ENCODE results near the gene COPA. TPM values are rescaled to one million over a fixed set of nuclear protein-coding genes. Genes with fewer than 3 reads are reported as not detected.
A peak's percentile ranks its signal among the peaks of the same experiment; 100 is the strongest.

The COPA gene
- polyA plus RNA-seq, 3 donors = 76.7 to 199 (median 195) TPM

GRCh38 chr1:160328184-160328583, 14.9 kb downstream of the COPA start:
- H2AFZ ChIP-seq (ENCODE audit: insufficient read depth, low read depth, low read length, poor library complexity, severe bottlenecking) = no peak overlapping the region
- H3K27ac ChIP-seq (ENCODE audit: low read depth in 1 of 2, low read length in 2 of 2) = no peak overlapping the region
- no peaks in the 10 kb centered on the region for H3K4me1 ChIP-seq (ENCODE audit: control insufficient read depth in 1 of 2, insufficient read depth in 2 of 2, low read length in 2 of 2)
- DNase-seq = no peak
- no CpG with 5 or more reads among the region's 8 CpGs for WGBS (ENCODE audit: insufficient coverage)
- intact Hi-C loops (cut with micrococcal nuclease) = no loop called here
- no peaks in the 10 kb centered on the region for H3K27me3 ChIP-seq (ENCODE audit: control insufficient read depth in 2 of 2, insufficient read depth in 2 of 2, low read length in 2 of 2)
- no peak for TF ChIP-seq CTCF (IDR thresholded peaks at IDR 0.05)
- peaks cover 82% of the 10 kb centered on the region for H4K20me1 ChIP-seq (ENCODE audit: insufficient read depth, low read length)
- Mint-ChIP-seq H3K27ac (peak overlapping the region in 1 of 7 donors; percentile 21), H3K9me3 (peaks cover 0 to 3% (median 0%) of the 10 kb centered on the region in 7 donors), H3K36me3 (peaks cover 79 to 94% of the 10 kb centered on the region in 2 donors), H3K27me3 (ENCODE audit: low read depth in 3 of 3) (no peaks in the 10 kb centered on the region), H3K4me1 (peaks cover 2% of the 10 kb centered on the region), H3K4me3 (no peak overlapping the region)
- H3K79me2 ChIP-seq (ENCODE audit: insufficient read depth, low read length) = peaks cover 22% of the 10 kb centered on the region
- no peaks in the 10 kb centered on the region for H3K9me3 ChIP-seq (replicated peaks in 1 of 2; ENCODE audit: control insufficient read depth in 1 of 2, insufficient read depth in 1 of 2, low read length in 2 of 2)
- H3K4me2 ChIP-seq (replicated peaks; ENCODE audit: extremely low read depth, low read length, poor library complexity, severe bottlenecking) = no peak overlapping the region
- H3K9ac ChIP-seq (ENCODE audit: insufficient read depth, low read length, poor library complexity, severe bottlenecking) = no peak overlapping the region
- H3K36me3 ChIP-seq (replicated peaks in 1 of 2; ENCODE audit: control insufficient read depth in 1 of 2, insufficient read depth in 2 of 2, low read length in 2 of 2) = peaks cover 96 to 99% of the 10 kb centered on the region in 2 donors
- no peak overlapping the region for H3K4me3 ChIP-seq (replicated peaks in 1 of 3; ENCODE audit: low read depth in 2 of 3, low read length in 3 of 3)

GRCh38 chr1:160326418-160326817, 16.6 kb downstream of the COPA start:
- DNase-seq = no peak
- Histone ChIP-seq H3K4me2 (replicated peaks; ENCODE audit: extremely low read depth, low read length, poor library complexity, severe bottlenecking) (no peak overlapping the region), H3K4me3 (replicated peaks in 1 of 3; ENCODE audit: low read depth in 2 of 3, low read length in 3 of 3) (no peak overlapping the region), H3K36me3 (replicated peaks in 1 of 2; ENCODE audit: control insufficient read depth in 1 of 2, insufficient read depth in 2 of 2, low read length in 2 of 2) (peaks cover 96 to 99% of the 10 kb centered on the region in 2 donors), H3K4me1 (ENCODE audit: control insufficient read depth in 1 of 2, insufficient read depth in 2 of 2, low read length in 2 of 2) (no peaks in the 10 kb centered on the region), H3K9ac (ENCODE audit: insufficient read depth, low read length, poor library complexity, severe bottlenecking) (no peak overlapping the region), H3K27me3 (ENCODE audit: control insufficient read depth in 2 of 2, insufficient read depth in 2 of 2, low read length in 2 of 2) (no peaks in the 10 kb centered on the region), H3K79me2 (ENCODE audit: insufficient read depth, low read length) (peaks cover 25% of the 10 kb centered on the region), H3K27ac (ENCODE audit: low read depth in 1 of 2, low read length in 2 of 2) (no peak overlapping the region), H3K9me3 (replicated peaks in 1 of 2; ENCODE audit: control insufficient read depth in 1 of 2, insufficient read depth in 1 of 2, low read length in 2 of 2) (no peaks in the 10 kb centered on the region), H2AFZ (ENCODE audit: insufficient read depth, low read depth, low read length, poor library complexity, severe bottlenecking) (no peak overlapping the region), H4K20me1 (ENCODE audit: insufficient read depth, low read length) (peaks cover 89% of the 10 kb centered on the region)
- Mint-ChIP-seq H3K27ac (no peak overlapping the region), H3K4me3 (no peak overlapping the region), H3K9me3 (peaks cover 0 to 3% (median 0%) of the 10 kb centered on the region in 7 donors), H3K36me3 (peaks cover 79 to 95% of the 10 kb centered on the region in 2 donors), H3K4me1 (peaks cover 2% of the 10 kb centered on the region), H3K27me3 (ENCODE audit: low read depth in 3 of 3) (no peaks in the 10 kb centered on the region)
- intact Hi-C loops (cut with micrococcal nuclease) = no loop called here
- TF ChIP-seq CTCF (IDR thresholded peaks at IDR 0.05) = no peak
- no CpG with 5 or more reads among the region's 5 CpGs for WGBS (ENCODE audit: insufficient coverage)
